Testis (tissue), 5 donors: ENCODE data around the gene ATAT1. TPM values are rescaled to one million over a fixed set of nuclear protein-coding genes. Genes with fewer than 3 reads are reported as not detected.

Experiments used
- DNase-seq: peaks from one replicate; pipeline ENCODE4 v3.0.0-alpha.2; 2019
- H3K27ac ChIP-seq, 2 donors: fragments of 200-600 bp; sonication (generic); one replicate each; pipeline ENCODE4 v1.5.1; 2019
- H3K27me3 ChIP-seq: fragments of 200-600 bp; sonication (generic); one replicate; pipeline ENCODE4 v1.5.1; 2019
- H3K36me3 ChIP-seq: fragments of 200-600 bp; sonication (generic); one replicate; pipeline ENCODE4 v1.5.1; 2017; ENCODE audit warnings: low read depth; ENCODE audit errors: missing control alignments
- H3K4me1 ChIP-seq: fragments of 200-600 bp; sonication (generic); one replicate; pipeline ENCODE4 v1.5.1; 2019
- H3K4me3 ChIP-seq, 2 donors: fragments of 200-600 bp; sonication (generic); one replicate each; pipeline ENCODE4 v1.5.1; 2017 to 2019
- H3K9me3 ChIP-seq: fragments of 200-600 bp; sonication (generic); one replicate; pipeline ENCODE4 v1.5.1; 2017
- POLR2A ChIP-seq: fragments of 450-650 bp; IDR thresholded peaks from one replicate; pipeline ENCODE4 v1.6.1; 2017; ENCODE audit warnings: antibody characterized with exemption, mild to moderate bottlenecking, moderate library complexity
- WGBS, 2 donors: methylation state at CpG; one replicate each; pipeline ENCODE4 v1.1.5; 2018; 5-methylcytosine and 5-hydroxymethylcytosine counted together
- intact Hi-C: fragments of 100-400 bp; cut with DNase I; formaldehyde crosslinking; loops from one replicate; pipeline ENCODE4 v1.15.1; 2023; ENCODE audit warnings: low total_unique reads
- long read RNA-seq, 2 donors: transcript quantifications; one replicate each; lab custom pipeline, GENCODE V29; 2026
- polyA plus RNA-seq: library from polyadenylated mRNA; stranded (reverse); fragments of 350-450 nt; fragmentation: Illumina TruSeq; extraction: RNeasy Lipid Tissue Mini Kit (QIAGEN cat#74804); gene quantifications from one replicate; pipeline ENCODE4 v1.2.3, GENCODE V29; 2014; ENCODE audit warnings: low read depth, low replicate concordance; ENCODE audit not compliant: insufficient read depth
- total RNA-seq, 2 donors: library from RNA; depleted of rRNA; stranded (reverse); fragments of >200 nt; gene quantifications; one replicate each; pipeline ENCODE4 v1.2.3, GENCODE V29; 2016
- TF ChIP-seq, protein P1 (sequence below), 3 experiments: fragments of 450-650 bp in 2 of 3; fragments of 200-600 bp in 1 of 3; sonication (generic) in 1 of 3; IDR thresholded peaks; one replicate each; pipeline ENCODE4 v1.5.1; 2016 to 2019; ENCODE audit warnings: antibody characterized with exemption in 3 of 3, mild to moderate bottlenecking in 2 of 3, moderate library complexity in 1 of 3

ATAT1 gene
- 10 to 100 TPM; 20.7 to 36.4 TPM for total RNA-seq
- 29.4 TPM for polyA plus RNA-seq
- long read RNA-seq, donor 1, partial matches to known transcripts: 0 of 6 reads
- long read RNA-seq, donor 1, other reads (novel, unspliced or antisense): 0 of 6 reads
- long read RNA-seq, donor 2, partial matches to known transcripts: 0 of 3 reads
- long read RNA-seq, donor 2, other reads (novel, unspliced or antisense): 0 of 3 reads

DNA sequence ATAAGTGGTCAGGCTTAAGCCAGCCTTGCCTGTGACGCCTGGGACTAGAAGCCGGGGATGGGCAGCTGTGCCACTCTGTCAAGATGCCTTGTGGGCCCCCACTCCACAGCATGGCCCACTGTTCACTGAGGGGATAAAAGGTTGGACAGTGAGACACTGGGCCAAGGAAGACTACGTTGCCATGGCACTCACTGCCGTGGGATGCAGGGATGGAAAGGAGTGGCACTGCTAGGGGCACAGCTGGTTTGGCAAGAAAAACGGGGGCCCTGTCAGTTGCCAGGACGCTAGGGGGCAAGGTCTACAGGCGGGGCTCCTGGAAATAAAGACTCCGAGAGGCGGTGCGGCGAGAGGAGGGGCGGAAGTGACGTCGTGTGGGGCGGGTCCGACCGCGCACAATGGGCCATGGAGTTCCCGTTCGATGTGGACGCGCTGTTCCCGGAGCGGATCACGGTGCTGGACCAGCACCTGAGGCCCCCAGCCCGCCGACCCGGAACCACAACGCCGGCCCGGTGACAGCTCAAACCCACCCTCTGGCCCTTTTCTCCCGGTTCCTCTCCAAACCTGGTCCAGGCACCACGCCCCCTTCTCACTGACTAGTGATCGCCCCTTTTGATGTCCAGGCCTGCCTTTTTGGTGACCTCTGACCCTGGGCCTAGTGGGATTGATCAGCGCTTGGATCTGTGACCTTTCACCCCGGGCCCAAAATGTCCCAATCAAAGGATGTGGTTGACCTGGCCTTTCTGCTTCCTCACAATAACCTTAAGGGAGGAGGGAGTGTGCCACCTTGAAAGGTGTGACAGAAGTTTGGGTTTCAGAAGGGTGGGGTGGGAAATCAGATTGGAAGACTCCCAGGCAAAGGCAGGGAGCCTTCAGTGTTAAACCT is at the start of gene ATAT1:
Gene ATAT1, plus strand, starts transcription at position 391 of the 883 bp plus-strand sequence.
- intact Hi-C loops: no loop called here

DNA sequence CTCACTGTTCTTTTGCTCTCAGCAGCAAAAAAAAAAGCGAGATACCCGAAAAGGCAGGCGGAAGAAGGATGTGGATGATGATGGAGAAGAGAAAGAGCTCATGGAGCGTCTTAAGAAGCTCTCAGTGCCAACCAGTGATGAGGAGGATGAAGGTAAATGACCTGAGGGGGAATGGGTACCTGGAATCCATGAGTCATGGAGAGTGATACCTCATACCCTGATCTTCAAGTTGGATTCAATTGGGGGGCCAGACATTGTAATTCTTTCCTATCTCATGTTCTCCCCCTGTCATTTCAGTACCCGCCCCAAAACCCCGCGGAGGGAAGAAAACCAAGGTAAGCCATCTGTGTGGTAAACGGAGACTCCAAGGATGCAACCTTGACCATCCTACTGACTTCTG is 48.6 kb upstream of the ATAT1 start:
- Histone ChIP-seq H3K4me3 (no peak overlapping the region), H3K36me3 (no peaks in the 10 kb centered on the region), H3K27ac (no peak overlapping the region), H3K27me3 (no peaks in the 10 kb centered on the region), H3K4me1 (peaks cover 6% of the 10 kb centered on the region), H3K9me3 (no peaks in the 10 kb centered on the region)
- DNase-seq: no peak
- WGBS, 2 donors: 89 to 93% methylated on average over 8 of the region's 8 CpGs
- intact Hi-C loops: no loop called here
- TF ChIP-seq, protein P1, sequence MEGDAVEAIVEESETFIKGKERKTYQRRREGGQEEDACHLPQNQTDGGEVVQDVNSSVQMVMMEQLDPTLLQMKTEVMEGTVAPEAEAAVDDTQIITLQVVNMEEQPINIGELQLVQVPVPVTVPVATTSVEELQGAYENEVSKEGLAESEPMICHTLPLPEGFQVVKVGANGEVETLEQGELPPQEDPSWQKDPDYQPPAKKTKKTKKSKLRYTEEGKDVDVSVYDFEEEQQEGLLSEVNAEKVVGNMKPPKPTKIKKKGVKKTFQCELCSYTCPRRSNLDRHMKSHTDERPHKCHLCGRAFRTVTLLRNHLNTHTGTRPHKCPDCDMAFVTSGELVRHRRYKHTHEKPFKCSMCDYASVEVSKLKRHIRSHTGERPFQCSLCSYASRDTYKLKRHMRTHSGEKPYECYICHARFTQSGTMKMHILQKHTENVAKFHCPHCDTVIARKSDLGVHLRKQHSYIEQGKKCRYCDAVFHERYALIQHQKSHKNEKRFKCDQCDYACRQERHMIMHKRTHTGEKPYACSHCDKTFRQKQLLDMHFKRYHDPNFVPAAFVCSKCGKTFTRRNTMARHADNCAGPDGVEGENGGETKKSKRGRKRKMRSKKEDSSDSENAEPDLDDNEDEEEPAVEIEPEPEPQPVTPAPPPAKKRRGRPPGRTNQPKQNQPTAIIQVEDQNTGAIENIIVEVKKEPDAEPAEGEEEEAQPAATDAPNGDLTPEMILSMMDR (IDR thresholded peaks at IDR 0.05): no peak
- TF ChIP-seq POLR2A: no peak

More for the DNA sequence above, at the start of gene ATAT1:
- no peak for TF ChIP-seq POLR2A
- TF ChIP-seq, protein P1 (IDR thresholded peaks at IDR 0.05): peak in 2 of 3 experiments; percentile 10 to 41
- H3K4me3 ChIP-seq: peak within 1 kb of the TSS; percentile 42 to 75
- H3K27me3 ChIP-seq: no peaks in the 10 kb centered on the region
- 2 to 3% methylated on average over 34 to 36 of the region's 36 CpGs for WGBS, 2 donors
- H3K27ac ChIP-seq: peak within 1 kb of the TSS; percentile 83 to 85
- no peaks in the 10 kb centered on the region for H3K36me3 ChIP-seq
- H3K9me3 ChIP-seq: no peaks in the 10 kb centered on the region
- peak; percentile 92 for DNase-seq
- peaks cover 6% of the 10 kb centered on the region for H3K4me1 ChIP-seq

DNA sequence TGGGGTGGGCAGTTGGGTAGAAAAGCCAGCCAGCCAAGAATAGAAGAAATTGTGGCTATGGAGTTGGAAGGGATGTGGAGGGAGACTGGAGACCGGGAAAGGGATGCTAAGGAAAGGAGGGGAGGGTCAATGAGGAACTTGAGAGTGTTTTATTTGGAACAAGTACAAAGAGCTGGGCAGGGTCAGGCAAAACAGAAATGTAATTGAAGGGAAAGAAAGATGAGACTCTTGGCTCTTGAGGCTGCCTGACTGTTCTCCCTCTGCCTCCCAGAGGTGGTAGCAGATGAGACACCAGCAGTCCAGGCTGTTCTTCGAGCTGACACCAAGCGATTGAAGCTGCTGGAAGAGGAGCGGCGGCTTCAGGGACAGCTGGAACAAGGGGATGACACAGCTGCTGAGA is 42.8 kb upstream of the ATAT1 start:
- DNase-seq: no peak
- TF ChIP-seq, protein P1 (IDR thresholded peaks at IDR 0.05): no peak
- TF ChIP-seq POLR2A: no peak
- H3K4me3 ChIP-seq: no peak overlapping the region
- no peaks in the 10 kb centered on the region for H3K9me3 ChIP-seq
- intact Hi-C loops: no loop called here
- H3K36me3 ChIP-seq: no peaks in the 10 kb centered on the region
- no peak overlapping the region for H3K27ac ChIP-seq
- no peaks in the 10 kb centered on the region for H3K27me3 ChIP-seq
- 83 to 85% methylated on average over 5 of the region's 5 CpGs for WGBS, 2 donors
- H3K4me1 ChIP-seq: no peaks in the 10 kb centered on the region

DNA sequence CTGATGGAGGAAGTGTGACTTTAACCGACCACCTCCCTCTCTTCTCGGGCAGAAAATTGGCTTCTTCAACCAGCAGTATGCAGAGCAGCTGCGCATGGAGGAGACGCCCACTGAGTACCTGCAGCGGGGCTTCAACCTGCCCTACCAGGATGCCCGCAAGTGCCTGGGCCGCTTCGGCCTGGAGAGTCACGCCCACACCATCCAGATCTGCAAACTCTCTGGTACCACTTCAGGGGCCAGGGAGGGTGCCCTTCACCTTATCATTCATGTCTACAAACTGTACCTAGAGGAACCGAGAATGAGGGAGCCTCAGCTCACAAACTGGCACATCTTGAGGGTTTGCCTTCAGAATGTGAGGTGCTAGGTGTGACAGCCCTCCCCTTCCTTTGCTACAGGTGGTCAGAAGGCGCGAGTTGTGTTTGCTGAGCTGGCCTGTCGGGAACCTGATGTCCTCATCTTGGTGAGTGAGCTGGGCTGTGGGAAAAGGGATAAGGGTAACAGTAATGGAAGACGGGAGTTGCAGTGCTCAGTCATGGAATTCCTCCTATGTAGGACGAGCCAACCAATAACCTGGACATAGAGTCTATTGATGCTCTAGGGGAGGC is 36.8 kb upstream of the ATAT1 start:
- intact Hi-C loops: no loop called here
- no peaks in the 10 kb centered on the region for H3K36me3 ChIP-seq
- 90 to 91% methylated on average over 14 to 15 of the region's 15 CpGs for WGBS, 2 donors

More for the DNA sequence above, 36.8 kb upstream of the ATAT1 start:
- no peaks in the 10 kb centered on the region for H3K9me3 ChIP-seq
- H3K4me3 ChIP-seq: no peak overlapping the region
- no peaks in the 10 kb centered on the region for H3K4me1 ChIP-seq
- H3K27me3 ChIP-seq: no peaks in the 10 kb centered on the region
- no peak for DNase-seq
- TF ChIP-seq, protein P1 (IDR thresholded peaks at IDR 0.05): no peak
- no peak for TF ChIP-seq POLR2A
- H3K27ac ChIP-seq: no peak overlapping the region
